Activated naive CD4-positive, alpha-beta T cell treated with anti-CD3 and anti-CD28 coated beads for 36 hours (primary cell): Measurements from ENCODE around the gene PTGES3. TPM values are rescaled to one million over a fixed set of nuclear protein-coding genes. Genes with fewer than 3 reads are reported as not detected.
"Not testable (repeated sequence)": the region's sequence is repeated elsewhere in the genome, so short reads cannot be mapped to it uniquely, and the experiment has no call there.

Source experiments
- CTCF ChIA-PET: fragments of 350-600 bp; sonication (Branson Sonifier 250); formaldehyde crosslinking; loops from one replicate; lab custom pipeline; 2021; ENCODE audit warnings: antibody characterized with exemption; lab: Charles Lee
- DNase-seq: peaks from one replicate; pipeline ENCODE4 v3.0.0-alpha.2; 2020
- H3K27ac Mint-ChIP-seq: one replicate; pipeline ENCODE4 v1.8.0; 2021; ENCODE audit warnings: mild to moderate bottlenecking, mixed read lengths
- H3K27me3 Mint-ChIP-seq: one replicate; pipeline ENCODE4 v1.8.0; 2021; ENCODE audit warnings: low read depth, mixed read lengths
- H3K36me3 Mint-ChIP-seq: one replicate; pipeline ENCODE4 v1.8.0; 2021; ENCODE audit warnings: low read depth, mixed read lengths
- H3K4me1 Mint-ChIP-seq: one replicate; pipeline ENCODE4 v1.8.0; 2021; ENCODE audit warnings: low read depth, mixed read lengths
- H3K4me3 Mint-ChIP-seq: one replicate; pipeline ENCODE4 v1.8.0; 2021; ENCODE audit warnings: mild to moderate bottlenecking, moderate library complexity, mixed read lengths
- H3K9me3 Mint-ChIP-seq: one replicate; pipeline ENCODE4 v1.8.0; 2021; ENCODE audit warnings: mixed read lengths
- intact Hi-C: fragments of 100-400 bp; cut with micrococcal nuclease; formaldehyde crosslinking; loops from one replicate; pipeline ENCODE4 v1.15.1; 2023
- total RNA-seq, 2 experiments: library from RNA; stranded (reverse); gene quantifications; one replicate each; pipeline ENCODE4 v1.2.3, GENCODE V29; 2021

Gene PTGES3
- total RNA-seq: 100 to 1,000 TPM; 289 to 293 TPM

DNA sequence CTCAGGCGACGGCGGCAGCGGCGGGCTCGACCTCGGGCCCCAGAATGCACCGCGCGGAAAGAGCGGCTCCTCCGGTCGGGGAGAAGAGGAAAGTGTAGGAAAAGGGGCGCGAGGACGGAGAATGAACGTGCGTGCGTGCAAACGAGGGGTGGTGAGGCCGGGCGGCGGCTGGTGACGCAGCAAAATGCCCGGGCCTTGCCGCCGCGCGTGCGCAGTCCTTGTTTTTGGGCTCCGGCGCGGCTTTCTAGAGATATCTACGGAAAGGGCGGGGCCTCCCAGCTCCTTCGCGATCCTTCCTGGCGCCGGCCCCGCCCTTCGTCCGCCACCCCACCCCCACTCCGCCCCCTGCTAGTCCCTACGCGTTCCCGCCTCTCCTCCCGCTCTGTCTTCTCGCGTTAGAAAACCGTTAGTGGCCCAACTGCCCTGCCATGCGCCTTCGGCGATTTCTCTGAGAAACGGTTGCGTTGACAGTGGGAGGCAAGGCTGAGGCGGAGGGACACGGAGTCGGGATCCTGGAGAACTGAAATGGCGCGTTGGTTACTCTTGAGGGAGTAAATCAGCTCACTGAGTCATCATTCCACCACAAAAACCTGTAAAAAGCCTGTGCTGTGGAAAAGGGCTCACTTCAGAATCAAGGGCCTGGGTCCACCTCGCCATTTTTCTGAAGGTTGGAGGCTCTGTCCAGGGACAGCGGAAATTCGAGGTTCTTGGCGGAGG, at the start of gene PTGES3:
TSS of gene PTGES3 (minus strand) at position 156 of the 717 bp plus-strand sequence. CDS start 285 bp downstream, outside the sequence.
- DNase-seq: peak; percentile 99
- CTCF ChIA-PET: no interaction called here
- peak within 1 kb of the TSS; percentile 90 for H3K4me3 Mint-ChIP-seq
- no peaks in the 10 kb centered on the region for H3K27me3 Mint-ChIP-seq
- peaks cover 19% of the 10 kb centered on the region for H3K4me1 Mint-ChIP-seq
- H3K27ac Mint-ChIP-seq: peak within 1 kb of the TSS; percentile 99
- H3K36me3 Mint-ChIP-seq: peaks cover 35% of the 10 kb centered on the region
- peaks cover 1% of the 10 kb centered on the region for H3K9me3 Mint-ChIP-seq
- intact Hi-C loops: loop anchor here (1.0 to 10.0 kb wide), 16 partner anchors 37 to 1157 kb away; partner anchors contain the start of genes BAZ2A, CTDSP2, DDIT3 and MBD6

DNA sequence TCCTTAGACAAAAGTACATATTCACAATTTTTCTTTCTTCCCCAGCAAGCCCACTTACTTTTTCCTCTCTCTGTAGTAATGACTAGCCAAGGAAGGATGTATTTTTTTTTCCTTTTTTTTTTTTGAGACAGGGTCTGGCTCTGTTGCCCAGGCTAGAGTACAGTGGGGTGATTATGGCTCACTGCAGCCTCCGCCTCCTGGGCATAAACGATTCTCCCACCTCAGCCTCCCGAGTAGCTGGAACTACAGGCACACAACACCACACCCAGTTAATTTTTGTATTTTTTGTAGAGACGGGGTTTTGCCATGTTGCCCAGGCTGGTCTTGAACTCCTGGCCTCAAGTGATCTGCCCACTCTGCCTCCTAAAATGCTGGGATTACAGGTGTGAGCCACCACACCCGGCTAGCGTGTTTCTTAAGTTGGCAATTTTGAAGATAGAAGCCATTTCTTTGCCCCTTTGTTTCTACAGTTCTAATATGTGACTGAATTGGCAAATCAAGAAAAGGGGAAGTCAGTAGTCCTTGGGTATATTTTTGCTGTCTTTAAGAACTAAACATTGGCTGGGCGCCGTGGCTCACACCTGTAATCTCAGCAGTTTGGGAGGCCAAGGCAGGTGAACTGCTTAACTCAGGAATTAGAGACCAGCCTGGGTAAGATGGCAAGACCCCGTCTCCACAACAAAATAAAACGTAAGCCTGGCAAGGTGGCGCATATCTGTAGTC, 40.2 kb upstream of the PTGES3 start:
- no peak overlapping the region for H3K27ac Mint-ChIP-seq
- H3K36me3 Mint-ChIP-seq: peaks cover 58% of the 10 kb centered on the region
- CTCF ChIA-PET: interaction anchor here (0.6 to 0.8 kb wide), 2 partner anchors 13 to 99 kb away, joined by 3 to 4 read pairs; no protein-coding TSS in a partner anchor
- intact Hi-C loops: loop anchor here (5.0 kb wide), 1 partner anchor 349 kb away; the partner anchor contains the start of gene NEMP1
- H3K4me1 Mint-ChIP-seq: peaks cover 16% of the 10 kb centered on the region
- no peak overlapping the region for H3K4me3 Mint-ChIP-seq
- no peaks in the 10 kb centered on the region for H3K27me3 Mint-ChIP-seq
- DNase-seq: no peak
- H3K9me3 Mint-ChIP-seq: no peaks in the 10 kb centered on the region

DNA sequence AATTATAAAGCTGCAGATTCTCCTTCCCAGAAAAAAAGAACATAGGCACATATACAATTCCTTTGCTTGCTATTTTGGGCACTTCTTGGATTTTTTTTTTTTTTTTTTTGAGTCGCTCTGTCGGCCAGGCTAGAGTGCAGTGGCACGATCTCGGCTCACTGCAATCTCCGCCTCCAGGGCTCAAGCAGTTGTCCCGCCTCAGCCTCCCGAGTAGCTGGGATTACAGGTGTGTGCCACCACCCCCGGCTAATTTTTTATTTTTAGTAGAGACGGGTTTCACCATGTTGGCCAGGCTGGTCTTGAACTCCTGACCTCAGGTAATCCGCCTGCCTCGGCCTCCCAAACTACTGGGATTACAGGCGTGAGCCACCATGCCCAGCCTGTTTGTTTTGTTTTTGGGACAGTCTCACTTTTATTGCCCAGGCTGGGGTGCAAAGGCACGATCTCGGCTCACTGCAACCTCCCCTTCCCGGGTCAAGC, 38.2 kb upstream of the PTGES3 start:
- peak overlapping the region; percentile 99 for H3K27ac Mint-ChIP-seq
- H3K4me1 Mint-ChIP-seq: peaks cover 35% of the 10 kb centered on the region
- not testable (repeated sequence) for DNase-seq, H3K27me3 Mint-ChIP-seq, H3K9me3 Mint-ChIP-seq
- H3K36me3 Mint-ChIP-seq: peaks cover 72% of the 10 kb centered on the region
- H3K4me3 Mint-ChIP-seq: peak overlapping the region; percentile 99
- CTCF ChIA-PET: interaction anchor here (0.6 to 1.5 kb wide), 2 partner anchors 9 to 458 kb away, joined by 3 to 4 read pairs; no protein-coding TSS in a partner anchor
- intact Hi-C loops: loop anchor here (5.0 kb wide), 1 partner anchor 351 kb away; the partner anchor contains the start of gene NEMP1

- Mint-ChIP-seq H3K36me3 (peaks cover 72% of the 10 kb centered on the region), H3K27ac (peak overlapping the region; percentile 99), H3K9me3 (no peaks in the 10 kb centered on the region), H3K4me1 (peaks cover 40% of the 10 kb centered on the region), H3K4me3 (peak overlapping the region; percentile 99), H3K27me3 (no peaks in the 10 kb centered on the region)
- intact Hi-C loops: loop anchor here (1.0 to 5.0 kb wide), 9 partner anchors 27 to 705 kb away; partner anchors contain the start of genes NABP2, NEMP1, PRIM1 and PTGES3
- no peak for DNase-seq
- CTCF ChIA-PET: interaction anchor here (0.5 to 0.8 kb wide), 5 partner anchors 8 to 89 kb away, joined by 3 to 5 read pairs (median 4); no protein-coding TSS in a partner anchor
Measured at GRCh38 chr12:56725723-56726102, 37.6 kb upstream of the PTGES3 start.

DNA sequence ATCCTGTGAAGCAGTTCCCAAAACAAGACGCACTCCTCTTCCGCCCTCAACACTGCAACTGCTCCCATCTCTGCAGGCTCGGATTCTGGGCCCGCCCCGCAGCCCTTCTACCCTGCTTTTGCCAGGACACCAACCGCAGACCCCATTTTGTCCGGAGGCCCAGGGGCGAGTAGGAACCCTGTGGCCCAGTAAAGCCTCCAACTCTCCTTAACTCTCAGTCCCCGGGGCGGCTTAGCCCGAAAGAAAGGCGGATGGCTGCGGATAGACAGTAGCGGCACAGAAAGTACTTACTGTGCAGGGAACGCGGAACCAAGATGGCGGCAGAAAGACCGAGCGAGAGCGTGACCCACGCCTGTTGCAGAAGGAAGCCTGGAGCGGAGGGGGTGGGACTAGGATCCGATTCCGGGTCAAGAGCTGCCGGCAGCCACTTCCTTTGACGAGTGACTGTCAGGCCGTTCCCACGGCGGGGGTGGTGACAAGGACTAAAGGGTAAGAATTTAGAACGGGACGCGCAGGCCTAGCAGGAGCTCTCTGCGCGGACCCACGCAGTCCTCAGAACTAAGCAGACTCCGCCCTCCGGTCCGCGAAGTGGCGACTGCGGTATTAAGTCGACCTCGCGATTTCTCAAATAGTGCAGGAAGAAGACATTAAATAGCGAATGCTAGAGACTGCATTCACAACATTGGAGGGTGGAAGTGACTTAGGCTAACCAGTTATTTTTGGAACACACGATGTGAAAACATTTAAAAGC, 37.1 kb upstream of the PTGES3 start, which contains the start of gene NACA:
TSS of gene NACA (minus strand) at position 328 of the 751 bp plus-strand sequence. CDS start 778 bp downstream, outside the sequence.
- intact Hi-C loops: loop anchor here (1.0 to 5.0 kb wide), 9 partner anchors 27 to 706 kb away; partner anchors contain the start of genes NABP2, NEMP1, PRIM1 and PTGES3
- Mint-ChIP-seq H3K27me3 (no peaks in the 10 kb centered on the region), H3K9me3 (no peaks in the 10 kb centered on the region), H3K27ac (peak within 1 kb of the TSS; percentile 99), H3K36me3 (peaks cover 78% of the 10 kb centered on the region), H3K4me1 (peaks cover 46% of the 10 kb centered on the region), H3K4me3 (peak within 1 kb of the TSS; percentile 99)
- CTCF ChIA-PET: interaction anchor here (0.5 to 0.8 kb wide), 4 partner anchors 26 to 89 kb away, joined by 3 to 5 read pairs (median 4); no protein-coding TSS in a partner anchor
- DNase-seq: peak; percentile 99

- no peak for DNase-seq
- H3K9me3 Mint-ChIP-seq: no peaks in the 10 kb centered on the region
- H3K36me3 Mint-ChIP-seq: peaks cover 79% of the 10 kb centered on the region
- peak overlapping the region; percentile 99 for H3K4me3 Mint-ChIP-seq
- H3K27ac Mint-ChIP-seq: peak overlapping the region; percentile 99
- peaks cover 51% of the 10 kb centered on the region for H3K4me1 Mint-ChIP-seq
- CTCF ChIA-PET: no interaction called here
- H3K27me3 Mint-ChIP-seq: no peaks in the 10 kb centered on the region
- intact Hi-C loops: loop anchor here (2.0 kb wide), 1 partner anchor 706 kb away; the partner anchor contains the start of gene R3HDM2
Measured at GRCh38 chr12:56724701-56724971, 36.6 kb upstream of the PTGES3 start.

GRCh38 chr12:56723889-56724700, 36.0 kb upstream of the PTGES3 start:
- intact Hi-C loops: loop anchor here (2.0 kb wide), 1 partner anchor 707 kb away; the partner anchor contains the start of gene R3HDM2
- peak; percentile 44 for DNase-seq
- H3K36me3 Mint-ChIP-seq: peaks cover 81% of the 10 kb centered on the region
- H3K4me1 Mint-ChIP-seq: peaks cover 57% of the 10 kb centered on the region
- H3K27ac Mint-ChIP-seq: peak overlapping the region; percentile 99
- peak overlapping the region; percentile 99 for H3K4me3 Mint-ChIP-seq
- CTCF ChIA-PET: no interaction called here
- H3K9me3 Mint-ChIP-seq: no peaks in the 10 kb centered on the region
- no peaks in the 10 kb centered on the region for H3K27me3 Mint-ChIP-seq

GRCh38 chr12:56723352-56723751, 35.3 kb upstream of the PTGES3 start:
- CTCF ChIA-PET: interaction anchor here (0.6 to 1.7 kb wide), 2 partner anchors 37 to 87 kb away, joined by 4 to 5 read pairs; no protein-coding TSS in a partner anchor
- peaks cover 82% of the 10 kb centered on the region for H3K36me3 Mint-ChIP-seq
- no peaks in the 10 kb centered on the region for H3K9me3 Mint-ChIP-seq
- peak overlapping the region; percentile 99 for H3K27ac Mint-ChIP-seq
- intact Hi-C loops: no loop called here
- DNase-seq: no peak
- H3K27me3 Mint-ChIP-seq: no peaks in the 10 kb centered on the region
- H3K4me1 Mint-ChIP-seq: peaks cover 62% of the 10 kb centered on the region
- H3K4me3 Mint-ChIP-seq: peak overlapping the region; percentile 99

DNA sequence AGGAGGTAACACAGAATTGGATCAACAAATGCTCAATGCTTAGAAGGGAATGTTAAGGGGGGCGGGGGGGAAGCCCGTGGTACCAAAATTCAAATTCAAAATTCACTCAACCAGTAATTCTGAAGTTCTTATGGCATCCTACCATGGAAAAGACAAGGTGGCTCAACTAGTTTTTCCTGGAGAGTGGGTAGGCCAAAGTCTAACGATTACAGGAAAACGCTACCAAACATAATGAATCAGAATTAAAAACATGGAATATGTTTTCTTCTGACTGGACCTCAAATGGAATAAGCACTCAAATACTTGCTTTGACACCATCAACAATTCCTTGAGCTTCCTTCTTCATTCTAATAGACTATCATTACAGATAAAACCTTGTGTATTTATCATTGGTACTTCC, 34.7 kb upstream of the PTGES3 start:
- intact Hi-C loops: no loop called here
- H3K27ac Mint-ChIP-seq: peak overlapping the region; percentile 65

DNA sequence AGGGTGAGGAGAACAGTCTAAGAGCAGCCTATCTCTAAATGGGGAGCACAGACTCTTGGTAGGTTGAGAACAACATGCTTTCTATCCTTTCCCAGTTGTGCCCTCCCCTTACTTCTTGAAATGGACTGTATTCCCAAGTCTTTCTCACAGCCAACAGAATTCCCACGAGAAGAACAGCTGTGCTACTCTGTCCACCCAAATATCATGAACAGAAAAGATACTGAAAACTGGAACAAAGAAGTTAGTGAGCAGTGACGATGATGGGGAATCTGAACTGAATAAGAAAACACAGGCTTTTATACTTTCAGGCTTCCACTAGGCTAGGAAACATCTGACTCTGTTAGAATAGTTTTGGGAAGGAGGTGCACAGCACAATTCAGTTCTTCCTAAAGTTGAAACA, 33.6 kb upstream of the PTGES3 start:
- DNase-seq: no peak
- H3K27ac Mint-ChIP-seq: peak overlapping the region; percentile 65
- H3K36me3 Mint-ChIP-seq: peaks cover 79% of the 10 kb centered on the region
- H3K4me3 Mint-ChIP-seq: peak overlapping the region; percentile 99
- H3K4me1 Mint-ChIP-seq: peaks cover 66% of the 10 kb centered on the region
- H3K27me3 Mint-ChIP-seq: no peaks in the 10 kb centered on the region
- no peaks in the 10 kb centered on the region for H3K9me3 Mint-ChIP-seq
- CTCF ChIA-PET: interaction anchor here (0.6 kb wide), 2 partner anchors 82 to 231 kb away, joined by 3 read pairs; no protein-coding TSS in a partner anchor
- intact Hi-C loops: no loop called here

More for the DNA sequence above, 34.7 kb upstream of the PTGES3 start:
- Mint-ChIP-seq H3K9me3 (no peaks in the 10 kb centered on the region), H3K36me3 (peaks cover 81% of the 10 kb centered on the region), H3K4me3 (peak overlapping the region; percentile 99), H3K4me1 (peaks cover 62% of the 10 kb centered on the region), H3K27me3 (no peaks in the 10 kb centered on the region)
- CTCF ChIA-PET: interaction anchor here (0.6 to 1.7 kb wide), 2 partner anchors 37 to 86 kb away, joined by 4 to 5 read pairs; no protein-coding TSS in a partner anchor
- DNase-seq: no peak
